Duodenal mucosa (tissue), 2 donors: Measurements from ENCODE around the gene ERCC6L2.

Experiments
- H3K27ac ChIP-seq: one replicate; pipeline ENCODE4 v1.7.0; 2013; ENCODE audit warnings: low read depth, low read length
- H3K27me3 ChIP-seq, 2 donors: one replicate each; pipeline ENCODE4 v1.7.0; 2013; ENCODE audit warnings: low read length in 2 of 2, control low read depth in 1 of 2; ENCODE audit not compliant: insufficient read depth in 2 of 2, control insufficient read depth in 1 of 2
- H3K36me3 ChIP-seq, 2 donors: one replicate each; pipeline ENCODE4 v1.7.0; 2013; ENCODE audit warnings: low read length in 2 of 2, control low read depth in 1 of 2; ENCODE audit not compliant: insufficient read depth in 2 of 2, control insufficient read depth in 1 of 2
- H3K4me1 ChIP-seq, 2 donors: one replicate each; pipeline ENCODE4 v1.7.0; 2013; ENCODE audit warnings: low read length in 2 of 2, control low read depth in 1 of 2; ENCODE audit not compliant: insufficient read depth in 2 of 2, control insufficient read depth in 1 of 2
- H3K4me3 ChIP-seq, 2 donors: one replicate each; pipeline ENCODE4 v1.7.0; 2013; ENCODE audit warnings: low read length in 2 of 2, low read depth in 1 of 2
- H3K9ac ChIP-seq, 2 donors: one replicate each; pipeline ENCODE4 v1.7.0; 2013; ENCODE audit warnings: low read length in 2 of 2, low read depth in 1 of 2
- H3K9me3 ChIP-seq, 2 donors: one replicate each; pipeline ENCODE4 v1.7.0; 2013; ENCODE audit warnings: low read length in 2 of 2, control low read depth in 1 of 2; ENCODE audit not compliant: control insufficient read depth in 1 of 2

ERCC6L2 gene

DNA sequence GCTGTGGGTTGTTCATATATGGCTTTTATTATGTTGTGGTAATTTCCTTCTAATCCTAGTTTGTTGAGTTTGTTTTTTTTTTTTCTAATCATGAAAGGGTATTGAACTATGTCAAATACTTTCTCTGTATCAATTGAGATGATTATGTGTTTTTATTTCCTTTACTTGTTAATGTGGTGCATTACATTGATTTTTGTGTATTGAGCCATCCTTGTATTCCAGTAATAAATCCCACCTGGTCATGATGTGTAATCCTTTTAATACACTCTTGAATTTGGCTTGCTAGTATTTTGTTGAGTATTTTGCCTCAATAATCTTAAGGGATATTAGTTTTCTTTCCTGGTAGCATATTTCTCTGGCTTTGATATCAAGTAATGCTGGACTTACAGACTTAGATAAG, 13.1 kb upstream of the ERCC6L2 start:
- Histone ChIP-seq H3K9me3 (peaks cover 0 to 16% of the 10 kb centered on the region in 2 donors), H3K27ac (no peak overlapping the region), H3K4me1 (no peaks in the 10 kb centered on the region), H3K9ac (no peak overlapping the region), H3K36me3 (no peaks in the 10 kb centered on the region), H3K27me3 (no peaks in the 10 kb centered on the region), H3K4me3 (no peak overlapping the region)

DNA sequence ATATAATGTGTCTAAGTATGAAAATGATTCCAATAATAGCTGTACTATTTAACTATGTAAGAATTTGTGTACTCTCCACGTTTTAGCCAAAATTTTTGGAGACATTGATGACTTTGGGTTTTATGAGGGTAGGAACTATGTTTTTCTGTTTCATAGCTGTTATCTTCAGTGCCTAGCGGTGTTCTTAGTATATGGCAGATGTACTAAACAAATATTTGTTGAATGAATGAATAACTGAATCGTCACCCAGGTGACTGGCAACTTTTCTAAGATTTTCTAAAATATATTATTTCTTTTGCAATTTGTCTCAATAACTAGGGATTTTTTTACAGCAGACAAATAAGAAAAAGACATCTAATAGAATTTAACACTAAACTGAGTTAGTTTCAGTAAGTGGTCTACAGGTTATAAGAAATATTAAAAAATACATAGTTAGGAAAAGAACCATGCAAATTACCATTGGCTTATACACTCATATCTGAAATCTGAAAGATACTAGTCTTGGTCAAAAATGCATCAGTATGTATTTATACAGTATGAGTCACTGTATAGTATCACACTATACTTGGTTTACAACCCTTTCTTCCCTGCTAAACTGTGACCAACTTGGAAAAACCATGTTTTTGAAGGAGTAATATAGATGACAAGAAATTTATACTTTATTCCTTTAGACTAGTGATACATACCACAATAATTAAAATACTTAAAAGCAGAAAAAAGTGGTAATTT, 10.5 kb upstream of the ERCC6L2 start:
- H3K9me3 ChIP-seq, result peaks cover 0 to 16% of the 10 kb centered on the region in 2 donors
- H3K4me3 ChIP-seq, result no peak overlapping the region
- H3K36me3 ChIP-seq, result no peaks in the 10 kb centered on the region
- no peaks in the 10 kb centered on the region for H3K4me1 ChIP-seq
- no peak overlapping the region for H3K27ac ChIP-seq
- no peaks in the 10 kb centered on the region for H3K27me3 ChIP-seq
- no peak overlapping the region for H3K9ac ChIP-seq

DNA sequence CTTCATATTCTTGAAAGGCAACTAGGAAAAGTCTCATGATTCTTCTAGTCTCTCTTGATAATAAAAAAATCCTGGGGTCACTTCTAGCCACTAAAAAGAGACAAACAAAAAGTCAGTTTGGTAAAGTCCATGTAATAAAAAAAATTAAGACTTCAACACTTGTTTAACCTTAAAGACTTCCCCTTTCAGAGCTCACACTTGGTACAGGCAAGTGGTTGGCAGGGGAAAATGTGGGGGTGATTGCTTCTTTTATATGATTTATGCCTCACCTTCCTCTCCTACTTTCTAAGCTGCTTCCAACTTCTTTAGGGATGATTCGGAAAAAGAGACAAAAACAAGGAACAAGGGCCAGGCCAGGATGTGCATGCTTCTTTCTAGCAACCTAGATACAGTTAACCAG, 5.1 kb upstream of the ERCC6L2 start:
- peaks cover 0 to 5% of the 10 kb centered on the region in 2 donors for H3K36me3 ChIP-seq
- no peak overlapping the region for H3K9ac ChIP-seq
- H3K4me1 ChIP-seq, result peaks cover 8 to 10% of the 10 kb centered on the region in 2 donors
- H3K4me3 ChIP-seq, result no peak overlapping the region
- H3K27me3 ChIP-seq, result no peaks in the 10 kb centered on the region
- H3K9me3 ChIP-seq, result no peaks in the 10 kb centered on the region
- H3K27ac ChIP-seq, result no peak overlapping the region

GRCh38 chr9:95870906-95871305, 4.6 kb upstream of the ERCC6L2 start:
- Histone ChIP-seq H3K27me3 (no peaks in the 10 kb centered on the region), H3K27ac (no peak overlapping the region), H3K4me3 (no peak overlapping the region), H3K9me3 (no peaks in the 10 kb centered on the region), H3K9ac (no peak overlapping the region), H3K4me1 (peaks cover 8 to 10% of the 10 kb centered on the region in 2 donors), H3K36me3 (peaks cover 0 to 5% of the 10 kb centered on the region in 2 donors)

DNA sequence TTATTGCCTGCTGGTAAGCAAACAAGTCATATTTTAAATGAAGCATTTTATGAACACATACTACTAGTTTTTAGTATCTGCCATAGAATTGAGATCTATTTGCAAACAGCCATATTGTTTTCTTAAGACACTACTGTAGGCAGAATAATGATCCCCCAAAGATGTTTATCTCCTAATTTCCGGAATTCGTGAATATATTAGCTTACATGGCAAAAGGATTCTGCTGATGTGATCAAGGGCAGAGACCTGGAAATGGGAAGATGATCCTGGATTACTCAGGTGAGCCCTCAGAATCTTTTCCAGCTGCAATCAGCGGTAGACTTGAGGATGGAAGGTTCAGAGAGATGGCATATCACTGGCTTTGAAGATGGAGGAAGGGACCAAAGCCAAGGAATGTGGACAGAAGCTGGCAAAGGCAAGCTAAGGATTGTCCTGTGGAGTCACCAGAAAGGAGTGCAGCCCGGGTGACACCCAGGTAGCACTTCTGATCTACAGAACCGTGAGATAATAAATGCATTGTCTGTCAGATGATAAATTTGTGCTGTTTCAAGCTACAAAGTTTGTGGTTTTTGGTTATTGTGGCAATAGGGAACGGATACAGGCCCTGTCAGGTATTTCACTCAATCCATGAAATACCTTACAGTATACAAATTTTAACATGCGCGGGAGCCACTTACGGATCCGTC, 1.0 kb upstream of the ERCC6L2 start:
- H3K36me3 ChIP-seq, result peaks cover 0 to 5% of the 10 kb centered on the region in 2 donors
- peaks cover 9 to 10% of the 10 kb centered on the region in 2 donors for H3K4me1 ChIP-seq
- no peaks in the 10 kb centered on the region for H3K9me3 ChIP-seq
- H3K27ac ChIP-seq, result no peak overlapping the region
- H3K9ac ChIP-seq, result no peak overlapping the region
- H3K4me3 ChIP-seq, result no peak overlapping the region
- H3K27me3 ChIP-seq, result no peaks in the 10 kb centered on the region

GRCh38 chr9:95874989-95875304, 544 bp upstream of the ERCC6L2 start:
- Histone ChIP-seq H3K27ac (no peak overlapping the region), H3K9ac (no peak overlapping the region), H3K9me3 (no peaks in the 10 kb centered on the region), H3K36me3 (peaks cover 0 to 5% of the 10 kb centered on the region in 2 donors), H3K4me3 (no peak overlapping the region), H3K4me1 (peaks cover 10 to 11% of the 10 kb centered on the region in 2 donors), H3K27me3 (no peaks in the 10 kb centered on the region)

GRCh38 chr9:95876138-95876444, 600 bp downstream of the ERCC6L2 start:
- Histone ChIP-seq H3K4me3 (no peak overlapping the region), H3K9me3 (no peaks in the 10 kb centered on the region), H3K4me1 (peaks cover 10 to 11% of the 10 kb centered on the region in 2 donors), H3K36me3 (peaks cover 2 to 5% of the 10 kb centered on the region in 2 donors), H3K27ac (no peak overlapping the region), H3K9ac (no peak overlapping the region), H3K27me3 (no peaks in the 10 kb centered on the region)

DNA sequence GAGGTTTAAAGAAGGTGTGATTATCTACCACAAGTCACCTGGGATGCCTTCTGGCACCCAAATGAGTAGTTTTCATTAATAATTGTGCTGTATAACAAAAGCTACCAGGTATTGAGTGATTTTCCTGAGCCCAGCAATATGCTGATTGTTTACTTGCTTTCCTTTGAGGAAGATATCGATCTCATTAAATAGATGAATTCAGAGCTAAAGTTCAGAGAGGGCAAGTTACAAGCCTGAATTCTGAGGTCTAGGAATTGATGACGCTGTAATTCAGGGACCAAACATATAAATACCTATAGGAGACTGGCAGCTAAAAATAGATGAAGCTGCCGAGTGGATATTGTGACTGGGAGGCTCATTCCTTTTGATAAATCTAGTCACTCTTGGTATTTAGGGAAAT, 1.1 kb downstream of the ERCC6L2 start:
- peaks cover 10 to 11% of the 10 kb centered on the region in 2 donors for H3K4me1 ChIP-seq
- H3K27ac ChIP-seq, result no peak overlapping the region
- H3K9me3 ChIP-seq, result no peaks in the 10 kb centered on the region
- no peak overlapping the region for H3K4me3 ChIP-seq
- H3K36me3 ChIP-seq, result peaks cover 6 to 7% of the 10 kb centered on the region in 2 donors
- H3K9ac ChIP-seq, result no peak overlapping the region
- no peaks in the 10 kb centered on the region for H3K27me3 ChIP-seq

GRCh38 chr9:95877984-95878383, 2.5 kb downstream of the ERCC6L2 start:
- no peak overlapping the region for H3K27ac ChIP-seq
- peaks cover 7 to 12% of the 10 kb centered on the region in 2 donors for H3K36me3 ChIP-seq
- H3K9ac ChIP-seq, result no peak overlapping the region
- H3K27me3 ChIP-seq, result no peaks in the 10 kb centered on the region
- no peak overlapping the region for H3K4me3 ChIP-seq
- no peaks in the 10 kb centered on the region for H3K9me3 ChIP-seq
- H3K4me1 ChIP-seq, result peaks cover 10 to 11% of the 10 kb centered on the region in 2 donors

DNA sequence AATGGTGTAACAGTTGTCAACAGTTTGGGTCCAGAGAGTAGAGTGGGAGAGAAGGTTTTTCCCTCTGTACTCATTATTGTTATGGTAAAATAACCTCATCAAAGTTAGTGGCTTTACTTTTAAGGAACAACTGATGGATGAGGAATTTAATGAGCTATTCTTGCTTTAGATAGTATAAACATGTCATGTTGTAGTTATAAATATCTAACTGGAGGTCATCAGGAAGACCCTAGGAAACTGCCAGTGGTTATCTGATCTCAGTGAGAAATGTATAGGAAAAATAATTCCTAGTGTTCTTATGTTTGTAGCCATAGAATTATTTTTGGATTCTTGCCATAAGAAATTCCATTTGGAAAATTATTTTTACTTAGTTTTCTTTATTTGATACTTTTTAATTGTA, 4.1 kb downstream of the ERCC6L2 start:
- Histone ChIP-seq H3K4me1 (peaks cover 2 to 5% of the 10 kb centered on the region in 2 donors), H3K9me3 (no peaks in the 10 kb centered on the region), H3K27ac (no peak overlapping the region), H3K9ac (no peak overlapping the region), H3K27me3 (no peaks in the 10 kb centered on the region), H3K4me3 (no peak overlapping the region), H3K36me3 (peaks cover 7 to 12% of the 10 kb centered on the region in 2 donors)
